ENCODE results near the gene ADGRD2. TPM values are rescaled to one million over a fixed set of nuclear protein-coding genes. Genes with fewer than 3 reads are reported as not detected.

ADGRD2 gene
- total and polyA plus RNA-seq, 9 of the 15 experiments (the other 6 are each of a cell fraction or from before 2014, with no cell fraction given) = not detected

DNA sequence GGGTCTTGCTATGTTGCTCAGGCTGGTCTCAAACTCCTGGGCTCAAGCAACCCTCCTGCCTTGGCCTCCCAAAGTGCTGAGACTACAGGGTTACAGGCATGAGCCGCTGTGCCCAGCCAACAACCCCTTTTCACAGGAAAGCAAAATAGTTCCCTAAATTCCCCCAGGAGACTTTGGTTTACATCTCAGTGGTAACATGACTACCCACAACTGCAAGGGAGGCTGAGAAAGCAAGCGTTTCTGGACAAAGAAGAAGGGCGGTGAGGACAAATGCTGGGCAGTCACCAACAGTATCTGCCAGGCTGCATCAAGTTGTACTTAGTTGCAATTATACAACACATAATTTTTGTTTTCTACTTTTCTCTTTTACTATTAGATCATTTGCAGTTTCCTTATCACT is 7.4 kb upstream of the ADGRD2 start:
- intact Hi-C loops (cut with micrococcal nuclease) (no loop called here), in situ Hi-C loops (cut with MboI) (no loop called here)
- DNase-seq (ENCODE audit: extremely low read depth in 1 of 4, low spot score in 3 of 4) (no peak), FAIRE-seq (no peak), ATAC-seq (no peak)
- TF ChIP-seq PML (IDR thresholded peaks at IDR 0.05; ENCODE audit: low read length) (no peak), FOXA3 (CRISPR knock-in tag; conservative IDR thresholded peaks at IDR 0.05 in 1 of 2, IDR thresholded peaks at IDR 0.05 in 1 of 2) (no peak), ZNF140 (CRISPR knock-in tag; IDR thresholded peaks at IDR 0.05) (no peak), ZSCAN32 (CRISPR knock-in tag; IDR thresholded peaks at IDR 0.05) (no peak), ZFX (CRISPR knock-in tag; IDR thresholded peaks at IDR 0.05) (no peak), SIN3B (IDR thresholded peaks at IDR 0.05; ENCODE audit: low read depth) (no peak), XRCC4 (IDR thresholded peaks at IDR 0.05; ENCODE audit: extremely low read depth, insufficient read depth, insufficient read length) (no peak), HNRNPH1 (optimal IDR thresholded peaks at IDR 0.05; ENCODE audit: low read depth, low read length) (no peak)
- TF ChIP-seq, protein P1, sequence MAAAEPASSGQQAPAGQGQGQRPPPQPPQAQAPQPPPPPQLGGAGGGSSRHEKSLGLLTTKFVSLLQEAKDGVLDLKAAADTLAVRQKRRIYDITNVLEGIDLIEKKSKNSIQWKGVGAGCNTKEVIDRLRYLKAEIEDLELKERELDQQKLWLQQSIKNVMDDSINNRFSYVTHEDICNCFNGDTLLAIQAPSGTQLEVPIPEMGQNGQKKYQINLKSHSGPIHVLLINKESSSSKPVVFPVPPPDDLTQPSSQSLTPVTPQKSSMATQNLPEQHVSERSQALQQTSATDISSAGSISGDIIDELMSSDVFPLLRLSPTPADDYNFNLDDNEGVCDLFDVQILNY (CRISPR knock-in tag; IDR thresholded peaks at IDR 0.05) = no peak
- TF ChIP-seq, protein P2, sequence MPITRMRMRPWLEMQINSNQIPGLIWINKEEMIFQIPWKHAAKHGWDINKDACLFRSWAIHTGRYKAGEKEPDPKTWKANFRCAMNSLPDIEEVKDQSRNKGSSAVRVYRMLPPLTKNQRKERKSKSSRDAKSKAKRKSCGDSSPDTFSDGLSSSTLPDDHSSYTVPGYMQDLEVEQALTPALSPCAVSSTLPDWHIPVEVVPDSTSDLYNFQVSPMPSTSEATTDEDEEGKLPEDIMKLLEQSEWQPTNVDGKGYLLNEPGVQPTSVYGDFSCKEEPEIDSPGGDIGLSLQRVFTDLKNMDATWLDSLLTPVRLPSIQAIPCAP (CRISPR knock-in tag; IDR thresholded peaks at IDR 0.05; ENCODE audit: borderline replicate concordance) = no peak
- H2AFZ ChIP-seq (ENCODE audit: low read depth, low read length) = no peak overlapping the region
- H4K20me1 ChIP-seq (replicated peaks; ENCODE audit: control insufficient read depth, insufficient read depth, low read length) = no peaks in the 10 kb centered on the region; the same call in 1 of the 2 replicates
- H3K4me2 ChIP-seq (ENCODE audit: insufficient read depth, low read length) = no peak overlapping the region
- no peaks in the 10 kb centered on the region for H3K9me1 ChIP-seq (ENCODE audit: control insufficient read depth, insufficient read depth, low read length)
- no peaks in the 10 kb centered on the region for H3K79me2 ChIP-seq (ENCODE audit: control insufficient read depth, insufficient read depth, low read length)
- H3K9me3 ChIP-seq (replicated peaks; ENCODE audit: control insufficient read depth, insufficient read depth, low read depth, low read length) = no peaks in the 10 kb centered on the region
- 35% methylated on average over 3 of the region's 3 CpGs for WGBS (ENCODE audit: insufficient coverage, low coverage, missing lambda C conversion rate)
- no peak overlapping the region for H3K4me3 ChIP-seq
- H3K9ac ChIP-seq (ENCODE audit: insufficient read depth in 1 of 2, low read depth in 2 of 2, low read length in 2 of 2) = no peak overlapping the region
- H3K27ac ChIP-seq (ENCODE audit: extremely low read depth, low read depth, low read length) = no peak overlapping the region
- peaks cover 11 to 32% of the 10 kb centered on the region in 2 experiments; a peak in 4 of 5 replicates for H3K27me3 ChIP-seq (ENCODE audit: control insufficient read depth in 2 of 2, insufficient read depth in 2 of 2, low read length in 2 of 2)
- POLR2A ChIA-PET = interaction anchor here (0.6 to 1.7 kb wide), 2 partner anchors 13 to 182 kb away, joined by 3 to 6 read pairs; no protein-coding TSS in a partner anchor
- peaks cover 0 to 5% of the 10 kb centered on the region in 2 experiments; a peak in 2 of 5 replicates for H3K4me1 ChIP-seq (replicated peaks in 1 of 2; ENCODE audit: control insufficient read depth in 2 of 2, insufficient read depth in 2 of 2, low read length in 2 of 2)
- no peaks in the 10 kb centered on the region for H3K36me3 ChIP-seq (ENCODE audit: control insufficient read depth, insufficient read depth, low read length)
- CTCF ChIA-PET (ENCODE audit: low intra/inter-chr PET ratio) = no interaction called here
- no TSS peak for BruUV-seq (replicated peaks)

All from K562 (cell line).